K562 (cell line): Measurements from ENCODE around the gene NEUROD2. TPM values are rescaled to one million over a fixed set of nuclear protein-coding genes. Genes with fewer than 3 reads are reported as not detected.

Source experiments
- ATAC-seq: fragments of 200-7000 bp; cut with Tn5 transposase; 3 replicates; pipeline ENCODE4 v1.9.1; 2020; ENCODE audit warnings: moderate library complexity
- Bru-seq: library from RNA; stranded (reverse); fragments of 400-500 nt; gene quantifications from one replicate; lab custom pipeline; 2021; lab: Mats Ljungman, UMichigan
- BruChase-seq, 2 experiments: library from RNA; stranded (reverse); fragments of 400-500 nt; gene quantifications; one replicate each; lab custom pipeline; 2021; lab: Mats Ljungman, UMichigan
- BruUV-seq: library from RNA; stranded (reverse); fragments of 400-500 nt; replicated peaks from 2 replicates; lab custom pipeline; 2021; lab: Mats Ljungman, UMichigan
- CTCF ChIA-PET: fragments of 300-600 bp; formaldehyde crosslinking; extraction: SDS; loops from one replicate; lab custom pipeline; 2021; ENCODE audit warnings: low intra/inter-chr PET ratio; lab: Yijun Ruan, JAX
- POLR2A ChIA-PET: fragments of 300-600, 350-650 bp; sonication (Branson Sonifier 250); formaldehyde crosslinking; extraction: SDS; loops from one replicate; lab custom pipeline; 2021; ENCODE audit warnings: antibody characterized with exemption, inconsistent platforms; lab: Yijun Ruan, JAX
- DNase-seq, 4 experiments: peaks; one replicate each; pipeline versions ENCODE4 v3.0.0 to v3.0.0-alpha.2; 2011 to 2018; ENCODE audit warnings: low spot score in 3 of 4, mixed read lengths in 3 of 4; ENCODE audit errors: extremely low read depth in 1 of 4
- FAIRE-seq: peaks from 2 replicates; lab custom pipeline; 2011; peaks lifted over from hg19 to GRCh38; lab: Jason Lieb, UNC
- H2AFZ ChIP-seq: 2 replicates; pipeline ENCODE4 v1.6.0; 2011; ENCODE audit warnings: low read depth, low read length, control low read depth, inconsistent platforms
- H3K27ac ChIP-seq: fragments of 200-600 bp; 3 replicates; pipeline ENCODE4 v1.8.0; 2011; ENCODE audit warnings: low read depth, mild to moderate bottlenecking, control low read depth, inconsistent platforms, low read length, moderate library complexity, mixed read lengths; ENCODE audit errors: extremely low read depth
- H3K27me3 ChIP-seq, 2 experiments: fragments of 300-600 bp in 1 of 2; 2 replicates in 1 of 2; 3 replicates in 1 of 2; pipeline versions ENCODE4 v1.6.0 to v1.8.0; 2011; ENCODE audit warnings: inconsistent platforms in 2 of 2, low read length in 2 of 2, mild to moderate bottlenecking in 1 of 2, mixed read lengths in 1 of 2, moderate library complexity in 1 of 2; ENCODE audit not compliant: control insufficient read depth in 2 of 2, insufficient read depth in 2 of 2
- H3K36me3 ChIP-seq: fragments of 300-600 bp; 3 replicates; pipeline ENCODE4 v1.8.0; 2011; ENCODE audit warnings: mild to moderate bottlenecking, low read length, inconsistent platforms; ENCODE audit not compliant: control insufficient read depth, insufficient read depth
- H3K4me1 ChIP-seq, 2 experiments: fragments of 200-600 bp in 1 of 2; replicated peaks in 1 of 2; 2 replicates in 1 of 2; 3 replicates in 1 of 2; pipeline versions ENCODE4 v1.5.1 to v1.8.0; 2011; ENCODE audit warnings: inconsistent platforms in 2 of 2, low read length in 2 of 2, mild to moderate bottlenecking in 1 of 2, mixed read lengths in 1 of 2, moderate library complexity in 1 of 2; ENCODE audit not compliant: control insufficient read depth in 2 of 2, insufficient read depth in 2 of 2
- H3K4me2 ChIP-seq: 2 replicates; pipeline ENCODE4 v1.6.1; 2011; ENCODE audit warnings: low read length, control low read depth, inconsistent platforms, mixed read lengths; ENCODE audit not compliant: insufficient read depth
- H3K4me3 ChIP-seq: fragments of 200-600 bp; sonication (generic), shearing (Covaris generic); 2 replicates; pipeline ENCODE4 v1.5.1; 2016; ENCODE audit warnings: control low read depth, inconsistent platforms
- H3K79me2 ChIP-seq: fragments of 200-600 bp; 3 replicates; pipeline ENCODE4 v1.8.0; 2011; ENCODE audit warnings: low read length, inconsistent platforms; ENCODE audit not compliant: control insufficient read depth, insufficient read depth
- H3K9ac ChIP-seq, 2 experiments: 2 replicates each; pipeline versions ENCODE4 v1.6.0 to v1.6.1; 2011; ENCODE audit warnings: low read depth in 2 of 2, low read length in 2 of 2, control low read depth in 1 of 2, inconsistent platforms in 1 of 2, mild to moderate bottlenecking in 1 of 2, mixed read lengths in 1 of 2; ENCODE audit not compliant: insufficient read depth in 1 of 2
- H3K9me1 ChIP-seq: one replicate; pipeline ENCODE4 v1.6.0; 2011; ENCODE audit warnings: inconsistent platforms, mild to moderate bottlenecking, low read length, moderate library complexity; ENCODE audit not compliant: control insufficient read depth, insufficient read depth
- H3K9me3 ChIP-seq: replicated peaks from 2 replicates; pipeline ENCODE4 v1.5.1; 2011; ENCODE audit warnings: low read depth, low read length, inconsistent platforms; ENCODE audit not compliant: control insufficient read depth, insufficient read depth
- H4K20me1 ChIP-seq: replicated peaks from 2 replicates; pipeline ENCODE4 v1.6.1; 2011; ENCODE audit warnings: low read length, inconsistent platforms, mixed read lengths; ENCODE audit not compliant: control insufficient read depth, insufficient read depth
- BCL6 ChIP-seq: fragments of 250-450 bp; sonication (Bioruptor Pico); IDR thresholded peaks from 2 replicates; pipeline ENCODE4 v1.4.0; 2020
- BRD4 ChIP-seq: fragments of 200-600 bp; sonication (generic); IDR thresholded peaks from 2 replicates; pipeline ENCODE4 v1.6.1; 2017; ENCODE audit warnings: inconsistent platforms
- CREB1 ChIP-seq, 2 experiments: sonication (generic) in 1 of 2; formaldehyde crosslinking in 1 of 2; IDR thresholded peaks; 2 replicates each; pipeline versions ENCODE4 v1.6.1 to v1.8.0; 2012 to 2022; ENCODE audit warnings: inconsistent platforms in 1 of 2, mild to moderate bottlenecking in 1 of 2, missing genetic modification reagents in 1 of 2, moderate library complexity in 1 of 2
- ELF4 ChIP-seq: fragments of 450-650 bp; formaldehyde crosslinking; IDR thresholded peaks from 2 replicates; pipeline ENCODE4 v1.4.0; 2022; ENCODE audit warnings: missing genetic modification characterization
- ESRRA ChIP-seq: fragments of 450-650 bp; IDR thresholded peaks from 2 replicates; pipeline ENCODE4 v1.6.1; 2014; ENCODE audit warnings: low read depth, mild to moderate bottlenecking, moderate library complexity, borderline replicate concordance
- FOXP1 ChIP-seq: sonication (generic); formaldehyde crosslinking; IDR thresholded peaks from 2 replicates; pipeline ENCODE4 v1.8.0; 2022; ENCODE audit warnings: mild to moderate bottlenecking, missing genetic modification reagents
- LCOR ChIP-seq: sonication (generic); formaldehyde crosslinking; IDR thresholded peaks from 2 replicates; pipeline ENCODE4 v1.8.0; 2022; ENCODE audit warnings: mild to moderate bottlenecking, missing genetic modification reagents
- TAF7 ChIP-seq: fragments of 450-650 bp; IDR thresholded peaks from 2 replicates; pipeline ENCODE4 v1.6.1; 2016; ENCODE audit warnings: missing genetic modification characterization, missing compliant biosample characterization
- TAL1 ChIP-seq: fragments of 450-650 bp; IDR thresholded peaks from 2 replicates; pipeline ENCODE4 v1.6.1; 2016; ENCODE audit warnings: mild to moderate bottlenecking
- TCFL5 ChIP-seq: fragments of 250-450 bp; sonication (Bioruptor Pico); conservative IDR thresholded peaks from 2 replicates; pipeline ENCODE4 v1.6.1; 2021; ENCODE audit warnings: mild to moderate bottlenecking, moderate library complexity, matching md5 sums
- XRCC4 ChIP-seq: IDR thresholded peaks from one replicate; pipeline ENCODE4 v1.6.1; 2011; ENCODE audit not compliant: insufficient read depth, insufficient read length; ENCODE audit errors: extremely low read depth
- WGBS: fragments of 100-300 bp; shearing (Covaris generic); methylation state at CpG from one replicate; pipeline ENCODE4 v1.1.6; 2016; ENCODE audit warnings: low coverage, mixed read lengths; ENCODE audit not compliant: insufficient coverage; ENCODE audit errors: missing lambda C conversion rate; 5-methylcytosine and 5-hydroxymethylcytosine counted together
- in situ Hi-C: fragments of 300-500 bp; cut with MboI; formaldehyde crosslinking; loops from 4 replicates; pipeline ENCODE4 v1.15.0; 2018; ENCODE audit warnings: inconsistent platforms, mixed read lengths
- intact Hi-C: fragments of 100-400 bp; cut with micrococcal nuclease; formaldehyde crosslinking; loops from 2 replicates; pipeline ENCODE4 v1.14.2; 2022
- long read RNA-seq, 3 experiments: library from polyadenylated mRNA in 2 of 3; library from RNA in 1 of 3; unstranded in 2 of 3; stranded (forward) in 1 of 3; transcript quantifications; one replicate each; pipeline ENCODE4 v2.0.0, GENCODE V29; 2019 to 2022
- polyA minus RNA-seq, 3 experiments: library from RNA; depleted of rRNA, polyadenylated mRNA; stranded (reverse); fragments of >200 nt; gene quantifications; 2 replicates each; pipeline ENCODE4 v1.2.3, GENCODE V29; 2011
- polyA plus RNA-seq, 8 experiments: library from polyadenylated mRNA; depleted of rRNA in 4 of 8; stranded (reverse) in 5 of 8; unstranded in 3 of 8; fragments of >200 nt; fragmentation: Nextera tagmentation in 2 of 8; fragmentation: Illumina TruSeq in 1 of 8; extraction: Ambion mirVana in 2 of 8; extraction: Trizol in 1 of 8; gene quantifications; 2 replicates each; pipeline versions ENCODE4 v1.2.1 to v1.2.3, GENCODE V29; 2011 to 2014; ENCODE audit warnings: inconsistent platforms in 1 of 8, missing spikeins in 1 of 8
- total RNA-seq, 7 experiments: library from RNA; depleted of rRNA in 6 of 7; stranded (reverse); fragments of >200 nt in 6 of 7; fragmentation: Illumina TruSeq in 2 of 7; extraction: Trizol in 2 of 7; gene quantifications; 2 replicates each; pipeline versions ENCODE4 v1.2.1 to v1.2.3, GENCODE V29; 2011 to 2021; ENCODE audit warnings: low replicate concordance in 1 of 7
- TF ChIP-seq, protein P1 (sequence below): fragments of 150-350 bp; IDR thresholded peaks from 2 replicates; pipeline ENCODE4 v1.6.1; 2014; ENCODE audit warnings: low read depth, mild to moderate bottlenecking, low read length, borderline replicate concordance
- TF ChIP-seq, protein P2 (sequence below): sonication (generic); formaldehyde crosslinking; IDR thresholded peaks from 2 replicates; pipeline ENCODE4 v1.5.0; 2020; ENCODE audit warnings: missing genetic modification reagents
- TF ChIP-seq, protein P3 (sequence below): fragments of 250-450 bp; sonication (Bioruptor Pico); IDR thresholded peaks from 2 replicates; pipeline ENCODE4 v1.5.0; 2021

NEUROD2 gene
- total RNA-seq (2011; cell fraction: chromatin; rRNA removed; ENCODE audit: low replicate concordance): not detected in 2 replicates
- total RNA-seq (2011; cell fraction: nucleolus; rRNA removed): not detected in 2 replicates
- total RNA-seq (2011; cell fraction: nucleoplasm; rRNA removed): not detected in 2 replicates
- total RNA-seq (2014; rRNA removed) (not detected in 2 replicates), total RNA-seq (2014; rRNA removed; fragmentation: Illumina TruSeq; extraction: Trizol) (not detected in 2 replicates), total RNA-seq (2015; rRNA removed; fragmentation: Illumina TruSeq; extraction: Trizol) (not detected in 2 replicates), total RNA-seq (2021) (not detected in 2 replicates), polyA plus RNA-seq (2011; rRNA removed) (not detected in 2 replicates), polyA plus RNA-seq (2014; fragmentation: Illumina TruSeq; extraction: Trizol) (not detected in 2 replicates), polyA plus RNA-seq (2014; fragmentation: Nextera tagmentation; extraction: Ambion mirVana) (not detected), polyA plus RNA-seq (2014; rRNA removed) (not detected in 2 replicates), polyA minus RNA-seq (2011; rRNA and poly(A)+ RNA removed) (not detected in 2 replicates), Bru-seq, nascent RNA (not detected), BruChase-seq, experiment 1, labeled RNA remaining after a 2-hour chase (not detected), BruChase-seq, experiment 2, labeled RNA remaining after a 6-hour chase (not detected)
- not detected in 2 replicates for polyA plus RNA-seq (2011; cell fraction: cytosol; rRNA removed)
- not detected in 2 replicates for polyA plus RNA-seq (2011; cell fraction: nucleus; rRNA removed)
- 0.01 TPM in 1 of 2 replicates, not detected in the other for polyA plus RNA-seq (2012)
- polyA minus RNA-seq (2011; cell fraction: cytosol; rRNA and poly(A)+ RNA removed): not detected in 2 replicates
- polyA minus RNA-seq (2011; cell fraction: nucleus; rRNA and poly(A)+ RNA removed): not detected in 2 replicates
- long read RNA-seq, experiment 1: 0 reads
- long read RNA-seq, experiment 2: 0 reads
- long read RNA-seq, experiment 3: 0 reads

DNA sequence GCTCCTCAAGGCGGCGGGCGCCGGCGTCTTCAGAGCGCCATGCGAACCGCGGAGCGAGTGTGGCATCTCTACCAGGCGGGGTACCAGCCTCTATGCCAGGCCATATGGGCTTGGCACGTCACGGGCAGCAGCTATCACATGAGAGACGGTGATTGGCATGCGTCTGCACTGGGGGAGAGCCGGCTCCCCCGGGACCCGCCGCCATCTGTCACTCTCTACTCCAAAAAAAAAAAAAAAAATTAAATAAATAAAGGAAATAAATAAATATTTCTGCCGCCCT is at the start of gene NEUROD2:
NEUROD2 (minus strand) TSS at position 70 of the 280 bp plus-strand sequence. CDS start 1,321 bp downstream, outside the sequence.
- H3K4me2 ChIP-seq: no peak within 1 kb of the TSS
- ChIA-PET CTCF (no interaction called here), POLR2A (interaction anchor here (0.6 kb wide), 1 partner anchor 87 kb away, joined by 3 read pairs; no protein-coding TSS in a partner anchor)
- BruUV-seq: no TSS peak
- H3K36me3 ChIP-seq: no peaks in the 10 kb centered on the region
- no peak for ATAC-seq
- H3K27ac ChIP-seq: no peak within 1 kb of the TSS
- H3K9ac ChIP-seq: no peak within 1 kb of the TSS
- H3K4me3 ChIP-seq: no peak within 1 kb of the TSS
- DNase-seq: no peak
- H3K79me2 ChIP-seq: no peaks in the 10 kb centered on the region
- H4K20me1 ChIP-seq: 0 out of 2 replicates have a peak, but pooled peaks cover 9% of the 10 kb centered on the region
- intact Hi-C loops (no loop called here), in situ Hi-C loops (no loop called here)
- H2AFZ ChIP-seq: no peak within 1 kb of the TSS
- H3K27me3 ChIP-seq: peaks cover 23 to 38% of the 10 kb centered on the region in 2 experiments
- H3K9me1 ChIP-seq: no peaks in the 10 kb centered on the region
- H3K9me3 ChIP-seq: no peaks in the 10 kb centered on the region
- WGBS: 51% methylated on average over 13 of the region's 20 CpGs
- no peak for FAIRE-seq
- H3K4me1 ChIP-seq: peaks cover 4 to 52% of the 10 kb centered on the region in 2 experiments; a peak in 3 of 5 replicates
- no peak for TF ChIP-seq CREB1 (IDR thresholded peaks at IDR 0.05)
- no peak for TF ChIP-seq CREB1 (CRISPR knock-in tag; IDR thresholded peaks at IDR 0.05)
- no peak for TF ChIP-seq XRCC4
- no peak for TF ChIP-seq ELF4 (CRISPR knock-in tag)
- no peak for TF ChIP-seq TCFL5 (CRISPR knock-in tag)
- TF ChIP-seq, protein P1, sequence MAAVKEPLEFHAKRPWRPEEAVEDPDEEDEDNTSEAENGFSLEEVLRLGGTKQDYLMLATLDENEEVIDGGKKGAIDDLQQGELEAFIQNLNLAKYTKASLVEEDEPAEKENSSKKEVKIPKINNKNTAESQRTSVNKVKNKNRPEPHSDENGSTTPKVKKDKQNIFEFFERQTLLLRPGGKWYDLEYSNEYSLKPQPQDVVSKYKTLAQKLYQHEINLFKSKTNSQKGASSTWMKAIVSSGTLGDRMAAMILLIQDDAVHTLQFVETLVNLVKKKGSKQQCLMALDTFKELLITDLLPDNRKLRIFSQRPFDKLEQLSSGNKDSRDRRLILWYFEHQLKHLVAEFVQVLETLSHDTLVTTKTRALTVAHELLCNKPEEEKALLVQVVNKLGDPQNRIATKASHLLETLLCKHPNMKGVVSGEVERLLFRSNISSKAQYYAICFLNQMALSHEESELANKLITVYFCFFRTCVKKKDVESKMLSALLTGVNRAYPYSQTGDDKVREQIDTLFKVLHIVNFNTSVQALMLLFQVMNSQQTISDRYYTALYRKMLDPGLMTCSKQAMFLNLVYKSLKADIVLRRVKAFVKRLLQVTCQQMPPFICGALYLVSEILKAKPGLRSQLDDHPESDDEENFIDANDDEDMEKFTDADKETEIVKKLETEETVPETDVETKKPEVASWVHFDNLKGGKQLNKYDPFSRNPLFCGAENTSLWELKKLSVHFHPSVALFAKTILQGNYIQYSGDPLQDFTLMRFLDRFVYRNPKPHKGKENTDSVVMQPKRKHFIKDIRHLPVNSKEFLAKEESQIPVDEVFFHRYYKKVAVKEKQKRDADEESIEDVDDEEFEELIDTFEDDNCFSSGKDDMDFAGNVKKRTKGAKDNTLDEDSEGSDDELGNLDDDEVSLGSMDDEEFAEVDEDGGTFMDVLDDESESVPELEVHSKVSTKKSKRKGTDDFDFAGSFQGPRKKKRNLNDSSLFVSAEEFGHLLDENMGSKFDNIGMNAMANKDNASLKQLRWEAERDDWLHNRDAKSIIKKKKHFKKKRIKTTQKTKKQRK: no peak
- TF ChIP-seq TAF7: no peak
- no peak for TF ChIP-seq TAL1
- no peak for TF ChIP-seq BCL6 (CRISPR knock-in tag)
- TF ChIP-seq, protein P2, sequence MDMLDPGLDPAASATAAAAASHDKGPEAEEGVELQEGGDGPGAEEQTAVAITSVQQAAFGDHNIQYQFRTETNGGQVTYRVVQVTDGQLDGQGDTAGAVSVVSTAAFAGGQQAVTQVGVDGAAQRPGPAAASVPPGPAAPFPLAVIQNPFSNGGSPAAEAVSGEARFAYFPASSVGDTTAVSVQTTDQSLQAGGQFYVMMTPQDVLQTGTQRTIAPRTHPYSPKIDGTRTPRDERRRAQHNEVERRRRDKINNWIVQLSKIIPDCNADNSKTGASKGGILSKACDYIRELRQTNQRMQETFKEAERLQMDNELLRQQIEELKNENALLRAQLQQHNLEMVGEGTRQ (CRISPR knock-in tag): no peak
- TF ChIP-seq BRD4: no peak
- TF ChIP-seq, protein P3, sequence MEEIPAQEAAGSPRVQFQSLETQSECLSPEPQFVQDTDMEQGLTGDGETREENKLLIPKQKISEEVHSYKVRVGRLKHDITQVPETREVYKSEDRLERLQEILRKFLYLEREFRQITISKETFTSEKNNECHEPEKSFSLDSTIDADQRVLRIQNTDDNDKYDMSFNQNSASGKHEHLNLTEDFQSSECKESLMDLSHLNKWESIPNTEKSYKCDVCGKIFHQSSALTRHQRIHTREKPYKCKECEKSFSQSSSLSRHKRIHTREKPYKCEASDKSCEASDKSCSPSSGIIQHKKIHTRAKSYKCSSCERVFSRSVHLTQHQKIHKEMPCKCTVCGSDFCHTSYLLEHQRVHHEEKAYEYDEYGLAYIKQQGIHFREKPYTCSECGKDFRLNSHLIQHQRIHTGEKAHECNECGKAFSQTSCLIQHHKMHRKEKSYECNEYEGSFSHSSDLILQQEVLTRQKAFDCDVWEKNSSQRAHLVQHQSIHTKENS: no peak
- no peak for TF ChIP-seq LCOR
- no peak for TF ChIP-seq ESRRA
- no peak for TF ChIP-seq FOXP1 (CRISPR knock-in tag)
